ENCODE data around the gene TMEM164. TPM values are rescaled to one million over a fixed set of nuclear protein-coding genes. Genes with fewer than 3 reads are reported as not detected.

TMEM164 gene
- total RNA-seq, 2 experiments from 2014 or later = 10.9 to 11.5 TPM

GRCh38 chrX:110116066-110116980 lies 113.4 kb downstream of the TMEM164 start:
- Mint-ChIP-seq H3K27me3 (no peaks in the 10 kb centered on the region), H3K36me3 (ENCODE audit: low read depth) (peaks cover 2% of the 10 kb centered on the region), H3K9me3 (no peaks in the 10 kb centered on the region), H3K4me1 (ENCODE audit: low read depth) (no peaks in the 10 kb centered on the region), H3K4me3 (no peak overlapping the region), H3K27ac (no peak overlapping the region)
- ChIA-PET CTCF (no interaction called here), POLR2A (no interaction called here)
- no peak for TF ChIP-seq CTCF (IDR thresholded peaks at IDR 0.05)
- no peak for DNase-seq
- no peak for ATAC-seq
- intact Hi-C loops (cut with micrococcal nuclease) = no loop called here

- Mint-ChIP-seq H3K9me3 (no peaks in the 10 kb centered on the region), H3K27ac (no peak overlapping the region), H3K4me1 (ENCODE audit: low read depth) (no peaks in the 10 kb centered on the region), H3K36me3 (ENCODE audit: low read depth) (peaks cover 2% of the 10 kb centered on the region), H3K4me3 (no peak overlapping the region), H3K27me3 (no peaks in the 10 kb centered on the region)
- ATAC-seq (no peak), DNase-seq (no peak)
- ChIA-PET CTCF (no interaction called here), POLR2A (no interaction called here)
- intact Hi-C loops (cut with micrococcal nuclease) = no loop called here
- TF ChIP-seq CTCF (IDR thresholded peaks at IDR 0.05) = no peak
Observed at GRCh38 chrX:110118530-110118929, 115.6 kb downstream of the TMEM164 start.

- no peak for TF ChIP-seq CTCF (IDR thresholded peaks at IDR 0.05)
- no peaks in the 10 kb centered on the region for H3K4me1 Mint-ChIP-seq (ENCODE audit: low read depth)
- ATAC-seq (no peak), DNase-seq (no peak)
- CTCF ChIA-PET = no interaction called here
- POLR2A ChIA-PET = no interaction called here
- H3K9me3 Mint-ChIP-seq = no peaks in the 10 kb centered on the region
- H3K27me3 Mint-ChIP-seq = no peaks in the 10 kb centered on the region
- no peak overlapping the region for H3K4me3 Mint-ChIP-seq
- H3K36me3 Mint-ChIP-seq (ENCODE audit: low read depth) = peaks cover 2% of the 10 kb centered on the region
- H3K27ac Mint-ChIP-seq = no peak overlapping the region
- intact Hi-C loops (cut with micrococcal nuclease) = no loop called here
Observed at GRCh38 chrX:110119480-110119879, 116.6 kb downstream of the TMEM164 start.

GRCh38 chrX:110120025-110120424 lies 117.1 kb downstream of the TMEM164 start:
- H3K27ac Mint-ChIP-seq = no peak overlapping the region

More at GRCh38 chrX:110120025-110120424, 117.1 kb downstream of the TMEM164 start:
- DNase-seq (no peak), ATAC-seq (no peak)
- Mint-ChIP-seq H3K36me3 (ENCODE audit: low read depth) (peaks cover 2% of the 10 kb centered on the region), H3K4me1 (ENCODE audit: low read depth) (no peaks in the 10 kb centered on the region), H3K9me3 (no peaks in the 10 kb centered on the region), H3K27me3 (no peaks in the 10 kb centered on the region), H3K4me3 (no peak overlapping the region)
- intact Hi-C loops (cut with micrococcal nuclease) = no loop called here
- CTCF ChIA-PET = no interaction called here
- POLR2A ChIA-PET = no interaction called here
- TF ChIP-seq CTCF (IDR thresholded peaks at IDR 0.05) = no peak

Data from activated CD8-positive, alpha-beta T cell treated with anti-CD3 and anti-CD28 coated beads for 36 hours (primary cell).